Coronary artery (tissue), 2 donors: ENCODE data around the gene TCF12.

ENCODE experiments used
- DNase-seq: peaks from one replicate; pipeline ENCODE4 v3.0.0-alpha.2; 2017; ENCODE audit warnings: low spot score
- H3K27ac ChIP-seq, 2 donors: fragments of 200-600 bp; sonication (generic); one replicate each; pipeline ENCODE4 v1.5.1; 2016 to 2019
- H3K4me3 ChIP-seq: fragments of 200-600 bp; sonication (generic); 2 replicates; pipeline ENCODE4 v1.5.1; 2016; ENCODE audit warnings: mild to moderate bottlenecking, moderate library complexity
- CTCF ChIP-seq: fragments of 200-600 bp; sonication (generic); IDR thresholded peaks from one replicate; pipeline ENCODE4 v1.5.1; 2019; ENCODE audit warnings: antibody characterized with exemption

Gene TCF12

GRCh38 chr15:57031605-57032004, 113.2 kb downstream of the TCF12 start:
- H3K4me3 ChIP-seq: no peak overlapping the region
- no peak for DNase-seq
- no peak for TF ChIP-seq CTCF
- H3K27ac ChIP-seq: no peak overlapping the region

GRCh38 chr15:57032338-57032737, 113.9 kb downstream of the TCF12 start:
- no peak for DNase-seq
- TF ChIP-seq CTCF: no peak
- H3K4me3 ChIP-seq: no peak overlapping the region
- no peak overlapping the region for H3K27ac ChIP-seq

DNA sequence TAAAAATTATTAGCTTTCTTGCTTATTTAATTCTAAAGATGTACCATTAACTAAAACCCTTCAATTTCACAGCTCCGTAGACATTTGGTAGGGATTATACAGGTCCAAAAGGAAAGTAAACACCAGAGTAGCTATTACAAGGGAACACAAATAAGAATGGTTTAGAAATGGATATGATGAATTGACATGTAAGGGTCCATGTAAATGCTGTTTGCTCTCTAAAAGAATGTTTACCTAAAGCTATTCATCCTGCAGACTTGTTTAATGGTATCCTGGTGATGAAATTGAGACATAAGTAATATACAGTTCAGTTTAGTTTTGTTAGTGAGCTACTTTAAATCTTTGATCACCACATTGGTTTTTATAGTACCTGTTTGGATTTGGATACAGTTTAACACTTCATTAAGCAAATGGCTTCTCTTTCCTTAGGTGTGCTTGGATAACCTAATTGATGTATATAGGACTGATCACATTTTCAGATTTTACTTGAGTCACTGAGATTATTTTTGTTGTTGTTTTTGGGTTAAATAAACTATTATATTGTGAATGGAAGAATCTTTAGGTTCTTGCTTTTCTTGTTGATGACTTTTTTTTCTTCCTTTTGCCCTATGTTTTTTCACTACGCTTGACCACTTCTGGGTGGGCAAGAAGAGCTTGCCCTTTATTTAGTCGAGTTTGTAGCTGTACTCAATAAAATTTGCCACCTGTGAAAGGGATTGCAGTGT, 115.4 kb downstream of the TCF12 start:
- no peak overlapping the region for H3K4me3 ChIP-seq
- no peak overlapping the region for H3K27ac ChIP-seq
- no peak for DNase-seq
- TF ChIP-seq CTCF: no peak

DNA sequence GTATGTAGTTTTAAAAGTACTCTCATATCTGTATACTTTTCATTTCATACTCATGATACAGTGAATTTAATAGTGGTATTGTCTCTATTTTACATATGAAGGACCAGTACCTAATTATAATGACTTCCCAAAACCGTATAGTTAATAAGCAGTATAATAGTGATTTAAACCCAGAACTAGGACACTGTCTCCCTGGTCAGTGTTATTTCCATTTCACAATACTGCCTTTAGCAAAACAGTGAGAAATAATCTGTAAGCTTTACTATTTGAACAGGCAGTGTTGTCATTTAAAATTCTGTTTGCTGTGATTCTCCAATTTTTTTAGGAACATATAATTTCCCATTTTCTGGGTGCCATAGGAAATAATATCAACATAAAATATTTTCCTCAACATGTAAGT, 116.2 kb downstream of the TCF12 start:
- no peak for TF ChIP-seq CTCF
- H3K27ac ChIP-seq: no peak overlapping the region
- no peak for DNase-seq

DNA sequence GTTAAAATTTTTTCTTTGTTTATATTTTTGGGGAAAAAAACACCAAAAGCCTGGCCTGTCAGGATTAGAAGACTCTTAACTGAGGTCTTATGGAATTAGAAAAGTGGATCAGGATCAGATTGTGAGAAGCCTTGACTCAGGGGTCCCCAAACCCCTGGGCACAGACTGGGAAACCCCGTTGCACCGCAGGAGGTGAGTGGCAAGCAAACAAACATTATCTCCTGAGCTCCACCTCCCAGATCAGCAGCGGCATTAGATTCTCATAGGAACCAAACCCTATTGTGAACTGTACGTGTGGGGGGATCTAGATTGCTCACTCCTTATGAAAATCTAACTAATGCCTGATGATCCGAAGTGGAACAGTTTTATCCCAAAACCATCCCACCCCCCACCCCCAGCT, 117.2 kb downstream of the TCF12 start:
- H3K27ac ChIP-seq: no peak overlapping the region
- H3K4me3 ChIP-seq: no peak overlapping the region
- DNase-seq: no peak
- TF ChIP-seq CTCF: no peak

More for the DNA sequence above, 116.2 kb downstream of the TCF12 start:
- no peak overlapping the region for H3K4me3 ChIP-seq

DNA sequence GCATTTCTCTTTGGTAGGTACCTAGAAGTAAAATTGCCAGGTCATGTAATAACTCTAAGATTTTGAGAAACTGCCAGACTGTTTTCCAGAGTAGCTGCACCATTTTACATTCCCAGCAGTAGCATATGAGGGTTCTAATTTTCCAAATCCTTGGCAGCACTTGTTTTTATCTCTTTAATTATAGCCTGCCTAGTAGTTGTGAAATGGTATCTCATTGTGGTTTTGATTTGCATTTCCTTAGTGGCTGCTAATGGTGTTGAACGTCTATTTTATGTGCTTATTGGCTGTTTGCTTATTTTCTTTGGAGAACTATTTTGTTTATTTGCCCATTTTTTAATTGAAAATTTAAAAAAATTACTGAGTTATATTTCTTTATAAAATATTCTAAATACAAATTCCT, 117.9 kb downstream of the TCF12 start:
- no peak overlapping the region for H3K27ac ChIP-seq
- H3K4me3 ChIP-seq: no peak overlapping the region
- no peak for DNase-seq
- no peak for TF ChIP-seq CTCF

GRCh38 chr15:57037548-57037947, 119.1 kb downstream of the TCF12 start:
- TF ChIP-seq CTCF: no peak
- no peak overlapping the region for H3K27ac ChIP-seq
- no peak overlapping the region for H3K4me3 ChIP-seq
- DNase-seq: no peak
